ENCODE measurements around the gene C5AR1. TPM values are rescaled to one million over a fixed set of nuclear protein-coding genes. Genes with fewer than 3 reads are reported as not detected.
"Not testable (repeated sequence)": the region's sequence is repeated elsewhere in the genome, so short reads cannot be mapped to it uniquely, and the experiment has no call there.

C5AR1 gene
- total and polyA plus RNA-seq, 2 experiments from 2014 or later: 0.46 TPM; not detected in 1

GRCh38 chr19:47274071-47274890, 35.4 kb upstream of the C5AR1 start, which contains the start of gene INAFM1:
Gene INAFM1, plus strand, starts transcription at chr19:47274885. Its CDS starts 35 bp downstream, at chr19:47274920.
- H3K4me3 ChIP-seq: peak within 1 kb of the TSS; percentile 77
- no peak within 1 kb of the TSS for H2AFZ ChIP-seq
- WGBS, 2 experiments (ENCODE audit: low coverage in 1 of 2, low lambda C conversion rate in 2 of 2, missing lambda C conversion rate in 2 of 2): 0 to 2% methylated on average over 20 to 62 of the region's 72 CpGs
- H3K36me3 ChIP-seq (ENCODE audit: low read depth): no peaks in the 10 kb centered on the region
- H3F3A ChIP-seq (ENCODE audit: insufficient read depth): peaks cover 30% of the 10 kb centered on the region
- H4K20me1 ChIP-seq (ENCODE audit: insufficient read depth): no peaks in the 10 kb centered on the region
- peak; percentile 96 for DNase-seq
- in situ Hi-C loops (cut with MboI): no loop called here
- H3K4me1 ChIP-seq (ENCODE audit: insufficient read depth): peaks cover 27% of the 10 kb centered on the region
- no peaks in the 10 kb centered on the region for H3K9me3 ChIP-seq (ENCODE audit: low read depth)
- no peaks in the 10 kb centered on the region for H3K27me3 ChIP-seq (replicated peaks; ENCODE audit: insufficient read depth)
- TF ChIP-seq EZH2 (IDR thresholded peaks at IDR 0.05; ENCODE audit: insufficient read depth, poor library complexity, severe bottlenecking) (no peak), EZH2phosphoT487 (IDR thresholded peaks at IDR 0.05; ENCODE audit: insufficient read depth, low read depth) (no peak)
- peaks cover 4% of the 10 kb centered on the region; the same call in 1 of the 2 replicates for H3K79me2 ChIP-seq (ENCODE audit: insufficient read depth)
- peak within 1 kb of the TSS; percentile 94 for H3K27ac ChIP-seq
- H3K9me2 ChIP-seq (ENCODE audit: insufficient read depth): no peaks in the 10 kb centered on the region
- peak within 1 kb of the TSS; percentile 92 for H3K9ac ChIP-seq
- peak within 1 kb of the TSS; percentile 95 for H3K4me2 ChIP-seq (ENCODE audit: unreplicated experiment)

DNA sequence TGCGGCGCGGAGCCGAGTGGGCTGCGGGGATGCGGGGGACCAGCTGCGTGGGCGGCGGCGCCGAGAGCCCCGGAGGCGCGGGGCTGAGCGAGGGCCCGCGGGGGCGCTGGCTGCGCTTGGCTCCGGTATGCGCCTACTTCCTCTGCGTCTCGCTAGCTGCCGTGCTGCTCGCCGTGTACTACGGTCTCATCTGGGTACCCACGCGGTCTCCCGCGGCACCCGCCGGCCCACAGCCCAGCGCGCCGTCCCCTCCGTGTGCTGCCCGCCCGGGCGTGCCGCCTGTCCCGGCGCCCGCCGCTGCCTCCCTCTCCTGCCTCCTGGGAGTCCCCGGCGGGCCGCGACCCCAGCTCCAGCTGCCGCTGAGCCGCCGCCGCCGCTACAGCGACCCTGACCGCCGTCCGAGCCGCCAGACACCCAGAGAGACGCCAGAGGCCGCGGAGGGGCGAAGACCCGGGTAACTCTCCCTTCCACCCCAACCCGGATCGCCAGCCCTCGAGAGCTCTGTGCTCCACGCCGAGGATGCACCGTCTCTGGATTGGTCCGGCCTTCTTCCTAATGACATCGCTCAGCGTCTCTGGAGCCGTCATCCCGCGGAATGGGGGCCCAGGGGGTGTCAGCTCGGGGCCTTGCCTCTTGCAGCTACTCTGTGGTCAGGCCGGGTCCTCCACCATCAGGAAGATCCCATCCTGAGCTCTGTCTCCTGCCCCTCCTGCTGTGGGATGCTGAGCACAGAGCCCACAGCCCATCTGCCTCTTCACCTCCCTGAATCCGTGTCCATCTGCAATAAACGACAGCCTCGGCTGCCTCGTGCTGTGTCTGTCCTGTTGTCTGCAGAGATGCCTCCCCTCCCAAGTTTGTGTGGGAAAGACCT, 34.5 kb upstream of the C5AR1 start:
- H3K9me2 ChIP-seq (ENCODE audit: insufficient read depth): no peaks in the 10 kb centered on the region
- no peaks in the 10 kb centered on the region for H3K9me3 ChIP-seq (ENCODE audit: low read depth)
- in situ Hi-C loops (cut with MboI): no loop called here
- no peaks in the 10 kb centered on the region for H4K20me1 ChIP-seq (ENCODE audit: insufficient read depth)
- no peak overlapping the region for H2AFZ ChIP-seq
- peaks cover 30% of the 10 kb centered on the region for H3F3A ChIP-seq (ENCODE audit: insufficient read depth)
- peak; percentile 64 for DNase-seq
- H3K4me1 ChIP-seq (ENCODE audit: insufficient read depth): peaks cover 27% of the 10 kb centered on the region
- peak overlapping the region; percentile 80 for H3K4me2 ChIP-seq (ENCODE audit: unreplicated experiment)
- no peaks in the 10 kb centered on the region for H3K27me3 ChIP-seq (replicated peaks; ENCODE audit: insufficient read depth)
- no peak for TF ChIP-seq EZH2 (IDR thresholded peaks at IDR 0.05; ENCODE audit: insufficient read depth, poor library complexity, severe bottlenecking)
- no peak for TF ChIP-seq EZH2phosphoT487 (IDR thresholded peaks at IDR 0.05; ENCODE audit: insufficient read depth, low read depth)
- peak overlapping the region; percentile 64 for H3K4me3 ChIP-seq
- H3K27ac ChIP-seq: peak overlapping the region; percentile 92
- no peaks in the 10 kb centered on the region; the same call in 1 of the 2 replicates for H3K79me2 ChIP-seq (ENCODE audit: insufficient read depth)
- H3K36me3 ChIP-seq (ENCODE audit: low read depth): no peaks in the 10 kb centered on the region
- H3K9ac ChIP-seq: peak overlapping the region; percentile 78
- 2 to 3% methylated on average over 57 to 69 of the region's 82 CpGs for WGBS, 2 experiments (ENCODE audit: low coverage in 1 of 2, low lambda C conversion rate in 2 of 2, missing lambda C conversion rate in 2 of 2)

DNA sequence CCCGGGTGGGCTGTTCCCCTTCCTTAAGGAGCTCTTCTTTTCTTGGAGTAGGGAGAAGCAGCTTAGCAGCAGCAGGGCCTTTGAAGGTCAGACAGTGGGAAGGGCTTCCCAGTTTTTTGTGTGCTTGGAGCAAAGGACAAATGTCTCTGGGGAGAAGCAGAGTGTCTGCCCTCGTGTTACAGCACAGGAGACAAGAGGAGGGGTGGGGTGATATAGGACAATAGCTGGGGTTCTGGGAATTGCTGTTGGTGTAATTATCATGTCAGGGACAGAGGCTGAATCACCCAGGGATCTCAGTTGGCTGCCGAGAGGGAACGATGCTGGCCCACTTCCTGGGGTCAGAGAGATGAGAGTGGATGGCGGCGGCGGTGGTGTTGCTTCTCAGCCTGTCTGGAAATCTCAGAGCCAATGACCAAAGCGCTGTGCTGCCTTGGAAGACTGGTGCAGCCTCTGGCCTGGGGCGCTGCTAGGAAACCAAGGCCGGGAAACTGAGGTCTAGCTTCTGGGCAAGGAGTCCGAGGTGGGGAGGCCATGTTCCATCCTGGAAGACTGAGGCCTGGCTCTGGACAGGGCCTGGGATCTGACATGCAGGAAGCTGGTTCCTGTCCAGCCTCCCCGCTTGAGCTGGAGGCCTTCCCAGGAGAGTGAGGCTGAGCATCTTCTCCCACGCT, 33.7 kb upstream of the C5AR1 start:
- no peak for TF ChIP-seq EZH2 (IDR thresholded peaks at IDR 0.05; ENCODE audit: insufficient read depth, poor library complexity, severe bottlenecking)
- TF ChIP-seq EZH2phosphoT487 (IDR thresholded peaks at IDR 0.05; ENCODE audit: insufficient read depth, low read depth): no peak
- Histone ChIP-seq H3K4me3 (peak overlapping the region; percentile 64; the same call in 1 of the 2 replicates), H3F3A (ENCODE audit: insufficient read depth) (peaks cover 30% of the 10 kb centered on the region), H3K9me2 (ENCODE audit: insufficient read depth) (no peaks in the 10 kb centered on the region), H2AFZ (no peak overlapping the region), H3K4me1 (ENCODE audit: insufficient read depth) (peaks cover 27% of the 10 kb centered on the region), H3K36me3 (ENCODE audit: low read depth) (no peaks in the 10 kb centered on the region), H3K4me2 (ENCODE audit: unreplicated experiment) (peak overlapping the region; percentile 80), H3K79me2 (ENCODE audit: insufficient read depth) (no peaks in the 10 kb centered on the region; the same call in 1 of the 2 replicates), H4K20me1 (ENCODE audit: insufficient read depth) (no peaks in the 10 kb centered on the region), H3K27me3 (replicated peaks; ENCODE audit: insufficient read depth) (no peaks in the 10 kb centered on the region), H3K27ac (peak overlapping the region; percentile 92), H3K9me3 (ENCODE audit: low read depth) (no peaks in the 10 kb centered on the region), H3K9ac (peak overlapping the region; percentile 78)
- WGBS, 2 experiments (ENCODE audit: low coverage in 1 of 2, low lambda C conversion rate in 2 of 2, missing lambda C conversion rate in 2 of 2): 26 to 29% methylated on average over 13 of the region's 13 CpGs
- in situ Hi-C loops (cut with MboI): no loop called here
- peak; percentile 91 for DNase-seq

DNA sequence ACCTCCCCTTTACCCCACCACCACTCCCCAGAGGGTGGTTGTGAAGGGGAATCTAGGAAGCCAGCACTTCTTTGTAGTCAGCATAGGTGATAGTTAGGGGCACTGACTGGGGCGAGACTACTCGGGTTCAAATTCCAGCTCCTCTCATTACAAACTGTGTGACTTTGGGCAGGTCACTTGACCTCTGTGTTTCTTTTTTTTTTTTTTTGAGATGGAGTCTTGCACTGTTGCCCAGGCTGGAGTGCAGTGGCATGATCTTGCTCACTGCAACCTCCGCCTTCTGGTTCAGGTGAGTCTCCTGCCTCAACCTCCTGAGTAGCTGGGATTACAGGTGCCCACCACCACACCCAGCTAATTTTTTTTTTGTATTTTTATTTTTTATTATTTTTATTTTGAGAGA, 33.1 kb upstream of the C5AR1 start:
- H3K4me3 ChIP-seq; H3K9me3 ChIP-seq (ENCODE audit: low read depth); H3K27me3 ChIP-seq (replicated peaks; ENCODE audit: insufficient read depth); H2AFZ ChIP-seq; H3K9me2 ChIP-seq (ENCODE audit: insufficient read depth); H3K36me3 ChIP-seq (ENCODE audit: low read depth); H4K20me1 ChIP-seq (ENCODE audit: insufficient read depth); in situ Hi-C loops (cut with MboI); DNase-seq; H3K79me2 ChIP-seq (ENCODE audit: insufficient read depth): not testable (repeated sequence)
- H3K4me1 ChIP-seq (ENCODE audit: insufficient read depth): peaks cover 27% of the 10 kb centered on the region
- peak overlapping the region; percentile 80 for H3K4me2 ChIP-seq (ENCODE audit: unreplicated experiment)
- H3F3A ChIP-seq (ENCODE audit: insufficient read depth): peaks cover 27% of the 10 kb centered on the region
- H3K9ac ChIP-seq: peak overlapping the region; percentile 78
- H3K27ac ChIP-seq: peak overlapping the region; percentile 92
- WGBS, 2 experiments (ENCODE audit: low coverage in 1 of 2, low lambda C conversion rate in 2 of 2, missing lambda C conversion rate in 2 of 2): 97 to 98% methylated on average over 3 of the region's 3 CpGs
